NCI-H128 (cell line): ENCODE measurements around the gene SPINT1.

ENCODE experiments used
- DNase-seq: peaks from one replicate; lab custom pipeline; 2025; ENCODE audit not compliant: unreplicated experiment; lab: John Stamatoyannopoulos, UW

Gene SPINT1

GRCh38 chr15:40828447-40829036 lies 15.3 kb upstream of the SPINT1 start, which contains the start of gene PPP1R14D:
Gene PPP1R14D, minus strand, starts transcription at chr15:40828708. Its CDS starts 67 bp downstream, at chr15:40828641.
- no peak for DNase-seq

- DNase-seq, result no peak
Observed at GRCh38 chr15:40829115-40829514, 14.7 kb upstream of the SPINT1 start.

- DNase-seq, result peak; percentile 45
Observed at GRCh38 chr15:40830884-40831283, 13.0 kb upstream of the SPINT1 start.

GRCh38 chr15:40831861-40832260 lies 12.0 kb upstream of the SPINT1 start:
- DNase-seq, result no peak

GRCh38 chr15:40832903-40833302 lies 10.9 kb upstream of the SPINT1 start:
- DNase-seq, result no peak

- no peak for DNase-seq
Observed at GRCh38 chr15:40836020-40836419, 7.8 kb upstream of the SPINT1 start.

GRCh38 chr15:40838756-40839155 lies 5.1 kb upstream of the SPINT1 start:
- no peak for DNase-seq

GRCh38 chr15:40841741-40842140 lies 2.1 kb upstream of the SPINT1 start:
- DNase-seq, result no peak

- no peak for DNase-seq
Observed at GRCh38 chr15:40843261-40843884, 475 bp upstream of the SPINT1 start.

GRCh38 chr15:40844696-40845030 lies 815 bp downstream of the SPINT1 start:
- no peak for DNase-seq

- no peak for DNase-seq
Observed at GRCh38 chr15:40845036-40845435, 1.2 kb downstream of the SPINT1 start.

- no peak for DNase-seq
Observed at GRCh38 chr15:40845511-40846284, 1.9 kb downstream of the SPINT1 start.

- no peak for DNase-seq
Observed at GRCh38 chr15:40846841-40847222, 3.0 kb downstream of the SPINT1 start.

- no peak for DNase-seq
Observed at GRCh38 chr15:40847223-40847961, 3.5 kb downstream of the SPINT1 start.

GRCh38 chr15:40850576-40851112 lies 6.8 kb downstream of the SPINT1 start:
- no peak for DNase-seq

GRCh38 chr15:40852529-40852928 lies 8.7 kb downstream of the SPINT1 start:
- no peak for DNase-seq

- no peak for DNase-seq
Observed at GRCh38 chr15:40853241-40853890, 9.5 kb downstream of the SPINT1 start.

GRCh38 chr15:40854161-40854560 lies 10.3 kb downstream of the SPINT1 start:
- DNase-seq, result no peak

- no peak for DNase-seq
Observed at GRCh38 chr15:40855706-40856234, 11.9 kb downstream of the SPINT1 start.

- DNase-seq, result no peak
Observed at GRCh38 chr15:40856746-40857145, 12.9 kb downstream of the SPINT1 start.
